ENCODE results near the gene SCRT2.

The SCRT2 gene

GRCh38 chr20:654417-654750 is 21.2 kb downstream of the SCRT2 start:
- no peak for TF ChIP-seq EZH2 (IDR thresholded peaks at IDR 0.05; ENCODE audit: borderline replicate concordance, low read depth, low read length, severe bottlenecking)
- no peak for TF ChIP-seq CTCF (IDR thresholded peaks at IDR 0.05; ENCODE audit: borderline replicate concordance, extremely low read depth, low read length, poor library complexity, severe bottlenecking)
- no peaks in the 10 kb centered on the region for H3K79me2 ChIP-seq (ENCODE audit: insufficient read depth, low read length)
- DNase-seq (no peak), ATAC-seq (ENCODE audit: insufficient read depth, low read depth) (no peak)
- no peak overlapping the region for H3K27ac ChIP-seq (ENCODE audit: low read length)
- no peak overlapping the region for H2AFZ ChIP-seq (ENCODE audit: low read depth, low read length)
- no peaks in the 10 kb centered on the region for H4K20me1 ChIP-seq (ENCODE audit: insufficient read depth, low read length)
- H3K27me3 ChIP-seq (ENCODE audit: insufficient read depth, low read length, poor library complexity), result peaks cover 18% of the 10 kb centered on the region
- no peaks in the 10 kb centered on the region for H3K36me3 ChIP-seq (ENCODE audit: insufficient read depth, low read length)
- H3K4me2 ChIP-seq (ENCODE audit: insufficient read depth, low read length), result no peak overlapping the region
- H3K9ac ChIP-seq (ENCODE audit: low read depth, low read length), result no peak overlapping the region
- H3K4me3 ChIP-seq (ENCODE audit: low read depth in 1 of 2, low read length in 2 of 2), result no peak overlapping the region
- H3K9me3 ChIP-seq (ENCODE audit: insufficient read depth, low read length, severe bottlenecking), result no peaks in the 10 kb centered on the region
- H3K4me1 ChIP-seq (ENCODE audit: insufficient read depth, low read length), result no peaks in the 10 kb centered on the region

GRCh38 chr20:653590-654416 is 21.8 kb downstream of the SCRT2 start:
- Histone ChIP-seq H3K4me1 (ENCODE audit: insufficient read depth, low read length) (no peaks in the 10 kb centered on the region), H3K4me3 (ENCODE audit: low read depth in 1 of 2, low read length in 2 of 2) (no peak overlapping the region), H3K9ac (ENCODE audit: low read depth, low read length) (no peak overlapping the region), H3K27me3 (ENCODE audit: insufficient read depth, low read length, poor library complexity) (peaks cover 13% of the 10 kb centered on the region), H2AFZ (ENCODE audit: low read depth, low read length) (no peak overlapping the region), H4K20me1 (ENCODE audit: insufficient read depth, low read length) (no peaks in the 10 kb centered on the region), H3K36me3 (ENCODE audit: insufficient read depth, low read length) (no peaks in the 10 kb centered on the region), H3K79me2 (ENCODE audit: insufficient read depth, low read length) (no peaks in the 10 kb centered on the region), H3K9me3 (ENCODE audit: insufficient read depth, low read length, severe bottlenecking) (no peaks in the 10 kb centered on the region), H3K4me2 (ENCODE audit: insufficient read depth, low read length) (no peak overlapping the region), H3K27ac (ENCODE audit: low read length) (no peak overlapping the region)
- DNase-seq (no peak), ATAC-seq (ENCODE audit: insufficient read depth, low read depth) (no peak)
- TF ChIP-seq EZH2 (IDR thresholded peaks at IDR 0.05; ENCODE audit: borderline replicate concordance, low read depth, low read length, severe bottlenecking) (no peak), CTCF (IDR thresholded peaks at IDR 0.05; ENCODE audit: borderline replicate concordance, extremely low read depth, low read length, poor library complexity, severe bottlenecking) (no peak)

- ATAC-seq (ENCODE audit: insufficient read depth, low read depth) (no peak), DNase-seq (no peak)
- Histone ChIP-seq H3K9me3 (ENCODE audit: insufficient read depth, low read length, severe bottlenecking) (no peaks in the 10 kb centered on the region), H3K4me1 (ENCODE audit: insufficient read depth, low read length) (no peaks in the 10 kb centered on the region), H2AFZ (ENCODE audit: low read depth, low read length) (no peak within 1 kb of the TSS), H3K79me2 (ENCODE audit: insufficient read depth, low read length) (no peaks in the 10 kb centered on the region), H3K9ac (ENCODE audit: low read depth, low read length) (no peak within 1 kb of the TSS), H3K36me3 (ENCODE audit: insufficient read depth, low read length) (no peaks in the 10 kb centered on the region), H3K27me3 (ENCODE audit: insufficient read depth, low read length, poor library complexity) (peaks cover 7% of the 10 kb centered on the region), H3K4me3 (ENCODE audit: low read depth in 1 of 2, low read length in 2 of 2) (no peak within 1 kb of the TSS), H3K4me2 (ENCODE audit: insufficient read depth, low read length) (no peak within 1 kb of the TSS), H4K20me1 (ENCODE audit: insufficient read depth, low read length) (no peaks in the 10 kb centered on the region), H3K27ac (ENCODE audit: low read length) (no peak within 1 kb of the TSS)
- TF ChIP-seq EZH2 (IDR thresholded peaks at IDR 0.05; ENCODE audit: borderline replicate concordance, low read depth, low read length, severe bottlenecking) (no peak), CTCF (IDR thresholded peaks at IDR 0.05; ENCODE audit: borderline replicate concordance, extremely low read depth, low read length, poor library complexity, severe bottlenecking) (peak; percentile 17)
These were observed 22.5 kb downstream of the SCRT2 start, which contains the start of gene SRXN1 for GRCh38 chr20:653110-653589. Gene SRXN1 (minus strand): TSS chr20:653200. CDS start chr20:653185, 15 bp downstream.

Measured in DND-41 (cell line).